HEK293 (cell line): ENCODE results near the gene ZNG1B.
A peak's percentile ranks its signal among the peaks of the same experiment; 100 is the strongest.

ENCODE experiments used
- BCL11A ChIP-seq: fragments of 450-650 bp; formaldehyde crosslinking; IDR thresholded peaks from 2 replicates; pipeline ENCODE4 v1.5.1; 2016; ENCODE audit warnings: low read depth, missing biosample characterization, missing genetic modification characterization
- GLI2 ChIP-seq: fragments of 450-650 bp; formaldehyde crosslinking; IDR thresholded peaks from 2 replicates; pipeline ENCODE4; 2017; ENCODE audit warnings: missing biosample characterization, missing genetic modification characterization, low read depth, borderline replicate concordance
- HOXD13 ChIP-seq: sonication (generic); formaldehyde crosslinking; IDR thresholded peaks from 2 replicates; pipeline ENCODE4 v1.8.0; 2022; ENCODE audit warnings: missing genetic modification reagents, borderline replicate concordance
- IKZF3 ChIP-seq: fragments of 450-650 bp; IDR thresholded peaks from 2 replicates; pipeline ENCODE4 v1.5.0; 2018; ENCODE audit warnings: missing biosample characterization, mild to moderate bottlenecking, missing genetic modification characterization, moderate library complexity
- INSM2 ChIP-seq: fragments of 450-650 bp; formaldehyde crosslinking; IDR thresholded peaks from 2 replicates; pipeline ENCODE4 v1.5.1; 2016; ENCODE audit warnings: missing biosample characterization, missing genetic modification characterization
- KLF10 ChIP-seq: fragments of 450-650 bp; IDR thresholded peaks from 2 replicates; pipeline ENCODE4 v1.5.1; 2018; ENCODE audit warnings: missing biosample characterization, mild to moderate bottlenecking, missing genetic modification characterization
- PRDM1 ChIP-seq: fragments of 450-650 bp; formaldehyde crosslinking; IDR thresholded peaks from 2 replicates; pipeline ENCODE4; 2016; ENCODE audit warnings: missing biosample characterization, missing genetic modification characterization
- PRDM10 ChIP-seq: fragments of 450-650 bp; formaldehyde crosslinking; IDR thresholded peaks from 2 replicates; pipeline ENCODE4 v1.5.1; 2016; ENCODE audit warnings: missing biosample characterization, missing genetic modification characterization
- REPIN1 ChIP-seq: fragments of 450-650 bp; formaldehyde crosslinking; IDR thresholded peaks from 2 replicates; pipeline ENCODE4 v1.5.1; 2017; ENCODE audit warnings: missing biosample characterization, missing genetic modification characterization, low read depth
- TCF7L2 ChIP-seq: IDR thresholded peaks from 2 replicates; pipeline ENCODE4 v1.6.1; 2011; ENCODE audit warnings: low read depth, mild to moderate bottlenecking, inconsistent platforms, low read length, moderate library complexity, borderline replicate concordance
- WT1 ChIP-seq: fragments of 450-650 bp; formaldehyde crosslinking; IDR thresholded peaks from 2 replicates; pipeline ENCODE4 v1.5.1; 2016; ENCODE audit warnings: missing biosample characterization, missing genetic modification characterization
- YY2 ChIP-seq: fragments of 450-650 bp; formaldehyde crosslinking; IDR thresholded peaks from 2 replicates; pipeline ENCODE4 v1.5.1; 2016; ENCODE audit warnings: missing biosample characterization, missing genetic modification characterization
- ZBTB20 ChIP-seq: fragments of 450-650 bp; formaldehyde crosslinking; IDR thresholded peaks from 2 replicates; pipeline ENCODE4 v1.5.1; 2016; ENCODE audit warnings: missing biosample characterization, missing genetic modification characterization
- ZBTB49 ChIP-seq: fragments of 450-650 bp; formaldehyde crosslinking; IDR thresholded peaks from 2 replicates; pipeline ENCODE4 v1.5.1; 2016; ENCODE audit warnings: missing biosample characterization, missing genetic modification characterization, low read depth
- ZFP69B ChIP-seq: fragments of 450-650 bp; formaldehyde crosslinking; IDR thresholded peaks from 2 replicates; pipeline ENCODE4 v1.5.1; 2016; ENCODE audit warnings: missing biosample characterization, missing genetic modification characterization
- ZNF121 ChIP-seq: fragments of 450-650 bp; formaldehyde crosslinking; IDR thresholded peaks from 2 replicates; pipeline ENCODE4 v1.5.1; 2016; ENCODE audit warnings: missing biosample characterization, missing genetic modification characterization
- ZNF140 ChIP-seq: fragments of 450-650 bp; formaldehyde crosslinking; IDR thresholded peaks from 2 replicates; pipeline ENCODE4 v1.5.1; 2016; ENCODE audit warnings: missing biosample characterization, missing genetic modification characterization
- ZNF155 ChIP-seq: fragments of 450-650 bp; formaldehyde crosslinking; IDR thresholded peaks from 2 replicates; pipeline ENCODE4 v1.5.1; 2016; ENCODE audit warnings: missing biosample characterization, missing genetic modification characterization
- ZNF16 ChIP-seq: fragments of 450-650 bp; formaldehyde crosslinking; IDR thresholded peaks from 2 replicates; pipeline ENCODE4 v1.5.1; 2016; ENCODE audit warnings: low read depth, missing biosample characterization, missing genetic modification characterization
- ZNF23 ChIP-seq: fragments of 450-650 bp; formaldehyde crosslinking; IDR thresholded peaks from 2 replicates; pipeline ENCODE4 v1.5.1; 2016; ENCODE audit warnings: missing biosample characterization, missing genetic modification characterization, borderline replicate concordance
- ZNF239 ChIP-seq: fragments of 450-650 bp; formaldehyde crosslinking; IDR thresholded peaks from 2 replicates; pipeline ENCODE4 v1.5.1; 2016; ENCODE audit warnings: missing biosample characterization, missing genetic modification characterization
- ZNF398 ChIP-seq: fragments of 450-650 bp; formaldehyde crosslinking; IDR thresholded peaks from 2 replicates; pipeline ENCODE4 v1.5.1; 2017; ENCODE audit warnings: missing biosample characterization, missing genetic modification characterization
- ZNF404 ChIP-seq: fragments of 450-650 bp; formaldehyde crosslinking; IDR thresholded peaks from 2 replicates; pipeline ENCODE4 v1.5.1; 2017; ENCODE audit warnings: missing biosample characterization, missing genetic modification characterization
- ZNF513 ChIP-seq: fragments of 450-650 bp; IDR thresholded peaks from 2 replicates; pipeline ENCODE4 v1.5.1; 2018; ENCODE audit warnings: missing biosample characterization, missing genetic modification characterization
- ZNF530 ChIP-seq: fragments of 450-650 bp; formaldehyde crosslinking; IDR thresholded peaks from 2 replicates; pipeline ENCODE4 v1.5.1; 2016; ENCODE audit warnings: low read depth, missing biosample characterization, missing genetic modification characterization
- ZNF558 ChIP-seq: fragments of 450-650 bp; formaldehyde crosslinking; IDR thresholded peaks from 2 replicates; pipeline ENCODE4 v1.5.1; 2016; ENCODE audit warnings: missing biosample characterization, missing genetic modification characterization
- ZNF610 ChIP-seq: fragments of 450-650 bp; formaldehyde crosslinking; IDR thresholded peaks from 2 replicates; pipeline ENCODE4 v1.5.1; 2016; ENCODE audit warnings: missing biosample characterization, missing genetic modification characterization, borderline replicate concordance
- ZNF623 ChIP-seq: fragments of 450-650 bp; formaldehyde crosslinking; IDR thresholded peaks from 2 replicates; pipeline ENCODE4 v1.5.1; 2016; ENCODE audit warnings: missing biosample characterization, missing genetic modification characterization
- ZNF654 ChIP-seq: fragments of 450-650 bp; formaldehyde crosslinking; IDR thresholded peaks from 2 replicates; pipeline ENCODE4 v1.5.1; 2016; ENCODE audit warnings: low read depth, missing biosample characterization, missing genetic modification characterization
- ZNF664 ChIP-seq: fragments of 450-650 bp; formaldehyde crosslinking; IDR thresholded peaks from 2 replicates; pipeline ENCODE4 v1.5.1; 2016; ENCODE audit warnings: missing biosample characterization, missing genetic modification characterization
- ZSCAN23 ChIP-seq: fragments of 450-650 bp; formaldehyde crosslinking; IDR thresholded peaks from 2 replicates; pipeline ENCODE4 v1.5.1; 2016; ENCODE audit warnings: missing biosample characterization, missing genetic modification characterization

ZNG1B gene

GRCh38 chr2:113407446-113408099 is 29.9 kb upstream of the ZNG1B start (continued):
- TF ChIP-seq INSM2 (no peak), ZNF155 (no peak), KLF10 (tag by site-specific recombination) (no peak), ZNF654 (tag by site-specific recombination) (peak; percentile 15), ZNF664 (tag by site-specific recombination) (no peak), ZNF610 (tag by site-specific recombination) (no peak), ZNF239 (tag by site-specific recombination) (no peak), TCF7L2 (no peak), ZNF140 (tag by site-specific recombination) (no peak), BCL11A (tag by site-specific recombination) (no peak), ZNF23 (no peak), ZNF398 (tag by site-specific recombination) (no peak), ZBTB49 (tag by site-specific recombination) (no peak), REPIN1 (tag by site-specific recombination) (no peak), ZNF404 (no peak), ZFP69B (tag by site-specific recombination) (no peak), IKZF3 (tag by site-specific recombination) (peak; percentile 44; the same call in 1 of the 2 replicates), ZBTB20 (tag by site-specific recombination) (0 out of 2 replicates have a peak, but pooled peaks have one; percentile 18), WT1 (tag by site-specific recombination) (peak; percentile 96), ZNF16 (tag by site-specific recombination) (no peak), GLI2 (tag by site-specific recombination) (no peak), HOXD13 (CRISPR knock-in tag) (no peak), ZNF558 (no peak), ZNF513 (no peak), ZSCAN23 (tag by site-specific recombination) (no peak), PRDM1 (tag by site-specific recombination) (no peak), YY2 (tag by site-specific recombination) (no peak), ZNF121 (no peak), PRDM10 (tag by site-specific recombination) (no peak), ZNF623 (tag by site-specific recombination) (no peak), ZNF530 (tag by site-specific recombination) (no peak)
